ENCODE measurements around the gene KLHL29.

The KLHL29 gene

DNA sequence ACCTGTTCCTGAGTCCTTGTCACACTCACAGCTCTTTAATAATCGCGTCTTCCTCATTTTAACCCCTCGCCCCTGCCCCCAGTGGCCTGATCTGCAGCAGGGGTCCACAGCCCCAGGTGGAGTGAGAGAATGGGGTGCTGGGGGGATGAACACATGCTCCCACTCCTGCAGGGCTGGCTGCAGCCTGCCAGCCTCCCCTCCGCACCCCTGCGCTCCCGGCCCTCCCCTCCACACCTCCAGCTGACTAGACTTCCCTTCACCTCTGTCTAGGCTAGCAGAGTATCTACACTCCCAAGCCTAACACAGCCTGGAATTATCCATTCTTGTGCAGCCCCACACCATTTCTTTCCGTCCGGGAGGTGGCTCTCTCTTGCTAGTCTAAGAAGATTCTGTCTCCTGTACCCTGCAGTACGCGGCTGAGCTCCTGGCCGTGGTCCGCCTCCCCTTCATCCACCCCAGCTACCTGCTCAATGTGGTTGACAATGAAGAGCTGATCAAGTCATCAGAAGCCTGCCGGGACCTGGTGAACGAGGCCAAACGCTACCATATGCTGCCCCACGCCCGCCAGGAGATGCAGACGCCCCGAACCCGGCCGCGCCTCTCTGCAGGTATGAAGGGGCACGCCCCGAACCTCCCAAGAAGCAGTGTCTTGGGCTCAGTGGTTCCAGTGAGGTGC is 310.4 kb downstream of the KLHL29 start:
- H3K27ac ChIP-seq (ENCODE audit: low read depth, low read length), result no peak overlapping the region
- H3K4me1 ChIP-seq (ENCODE audit: control insufficient read depth, low read length), result no peaks in the 10 kb centered on the region
- H3K79me2 ChIP-seq (ENCODE audit: control insufficient read depth, low read length), result no peaks in the 10 kb centered on the region
- H3K9me3 ChIP-seq (ENCODE audit: control insufficient read depth, insufficient read depth, low read length), result no peaks in the 10 kb centered on the region
- no peak overlapping the region for H3K4me3 ChIP-seq (ENCODE audit: low read length)
- no peak overlapping the region for H3K4me2 ChIP-seq (ENCODE audit: low read length)
- no peaks in the 10 kb centered on the region for H4K20me1 ChIP-seq (ENCODE audit: control insufficient read depth, insufficient read depth, low read depth, low read length)
- H3K27me3 ChIP-seq (ENCODE audit: control insufficient read depth, low read length), result no peaks in the 10 kb centered on the region
- H3F3A ChIP-seq (ENCODE audit: control insufficient read depth, insufficient read depth), result no peaks in the 10 kb centered on the region
- TF ChIP-seq, protein P1, sequence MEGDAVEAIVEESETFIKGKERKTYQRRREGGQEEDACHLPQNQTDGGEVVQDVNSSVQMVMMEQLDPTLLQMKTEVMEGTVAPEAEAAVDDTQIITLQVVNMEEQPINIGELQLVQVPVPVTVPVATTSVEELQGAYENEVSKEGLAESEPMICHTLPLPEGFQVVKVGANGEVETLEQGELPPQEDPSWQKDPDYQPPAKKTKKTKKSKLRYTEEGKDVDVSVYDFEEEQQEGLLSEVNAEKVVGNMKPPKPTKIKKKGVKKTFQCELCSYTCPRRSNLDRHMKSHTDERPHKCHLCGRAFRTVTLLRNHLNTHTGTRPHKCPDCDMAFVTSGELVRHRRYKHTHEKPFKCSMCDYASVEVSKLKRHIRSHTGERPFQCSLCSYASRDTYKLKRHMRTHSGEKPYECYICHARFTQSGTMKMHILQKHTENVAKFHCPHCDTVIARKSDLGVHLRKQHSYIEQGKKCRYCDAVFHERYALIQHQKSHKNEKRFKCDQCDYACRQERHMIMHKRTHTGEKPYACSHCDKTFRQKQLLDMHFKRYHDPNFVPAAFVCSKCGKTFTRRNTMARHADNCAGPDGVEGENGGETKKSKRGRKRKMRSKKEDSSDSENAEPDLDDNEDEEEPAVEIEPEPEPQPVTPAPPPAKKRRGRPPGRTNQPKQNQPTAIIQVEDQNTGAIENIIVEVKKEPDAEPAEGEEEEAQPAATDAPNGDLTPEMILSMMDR (IDR thresholded peaks at IDR 0.05; ENCODE audit: low read depth, low read length, poor library complexity, severe bottlenecking), result no peak
- TF ChIP-seq EZH2phosphoT487 (IDR thresholded peaks at IDR 0.05; ENCODE audit: borderline replicate concordance, low read length), result no peak
- H3K36me3 ChIP-seq (ENCODE audit: control insufficient read depth, low read length), result no peaks in the 10 kb centered on the region
- no peaks in the 10 kb centered on the region for H3K9me2 ChIP-seq (replicated peaks; ENCODE audit: control insufficient read depth, low read length)

DNA sequence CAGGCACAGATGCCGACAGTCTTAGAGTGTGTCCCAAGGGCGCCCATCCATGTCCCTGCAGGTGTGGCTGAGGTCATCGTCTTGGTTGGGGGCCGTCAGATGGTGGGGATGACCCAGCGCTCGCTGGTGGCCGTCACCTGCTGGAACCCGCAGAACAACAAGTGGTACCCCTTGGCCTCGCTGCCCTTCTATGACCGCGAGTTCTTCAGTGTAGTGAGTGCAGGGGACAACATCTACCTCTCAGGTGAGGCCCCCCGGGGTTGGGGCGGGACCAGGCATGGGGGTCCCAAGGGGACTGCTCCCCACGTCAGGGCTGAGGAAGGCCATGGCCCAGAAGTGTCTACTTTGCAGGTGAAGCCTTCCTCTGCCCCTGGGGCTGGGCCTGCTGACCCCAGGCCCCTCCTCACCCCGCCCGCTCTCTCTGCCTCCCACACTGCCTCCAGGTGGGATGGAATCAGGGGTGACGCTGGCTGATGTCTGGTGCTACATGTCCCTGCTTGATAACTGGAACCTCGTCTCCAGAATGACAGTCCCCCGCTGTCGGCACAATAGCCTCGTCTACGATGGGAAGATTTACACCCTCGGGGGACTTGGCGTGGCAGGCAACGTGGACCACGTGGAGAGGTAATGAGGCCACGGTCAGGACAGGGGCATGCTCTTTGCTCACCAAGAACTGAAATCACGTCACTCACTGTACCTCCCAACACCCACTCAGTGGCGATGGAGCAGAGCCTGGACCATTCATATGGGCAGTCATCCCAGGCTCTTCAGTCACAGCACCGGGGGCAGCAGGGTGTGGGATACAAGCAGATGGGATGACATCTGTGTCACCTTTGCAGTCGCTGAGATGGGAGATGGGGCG is 311.1 kb downstream of the KLHL29 start:
- Histone ChIP-seq H3K36me3 (ENCODE audit: control insufficient read depth, low read length) (no peaks in the 10 kb centered on the region), H3K27me3 (ENCODE audit: control insufficient read depth, low read length) (no peaks in the 10 kb centered on the region), H3K4me2 (ENCODE audit: low read length) (no peak overlapping the region), H3K4me3 (ENCODE audit: low read length) (no peak overlapping the region), H3K9me2 (replicated peaks; ENCODE audit: control insufficient read depth, low read length) (no peaks in the 10 kb centered on the region), H4K20me1 (ENCODE audit: control insufficient read depth, insufficient read depth, low read depth, low read length) (no peaks in the 10 kb centered on the region), H3K9me3 (ENCODE audit: control insufficient read depth, insufficient read depth, low read length) (no peaks in the 10 kb centered on the region), H3K4me1 (ENCODE audit: control insufficient read depth, low read length) (no peaks in the 10 kb centered on the region), H3F3A (ENCODE audit: control insufficient read depth, insufficient read depth) (no peaks in the 10 kb centered on the region), H3K79me2 (ENCODE audit: control insufficient read depth, low read length) (no peaks in the 10 kb centered on the region), H3K27ac (ENCODE audit: low read depth, low read length) (no peak overlapping the region)
- TF ChIP-seq, protein P1 (IDR thresholded peaks at IDR 0.05; ENCODE audit: low read depth, low read length, poor library complexity, severe bottlenecking), result no peak
- no peak for TF ChIP-seq EZH2phosphoT487 (IDR thresholded peaks at IDR 0.05; ENCODE audit: borderline replicate concordance, low read length)

DNA sequence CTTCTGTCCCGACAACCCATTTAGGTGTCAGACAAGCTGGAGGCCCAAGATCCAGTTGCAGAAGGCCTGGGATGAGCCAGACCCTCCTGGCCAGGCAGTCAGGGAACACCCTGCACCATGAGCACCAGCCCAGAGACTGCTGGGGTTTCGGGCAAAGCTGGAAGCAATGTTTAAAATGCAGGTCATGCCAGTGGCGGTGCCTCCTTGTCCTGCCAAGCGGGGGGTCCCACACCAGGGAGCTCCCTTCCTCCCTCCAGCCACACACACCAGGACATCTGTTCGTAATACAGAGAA is 311.7 kb downstream of the KLHL29 start:
- Histone ChIP-seq H3K9me2 (replicated peaks; ENCODE audit: control insufficient read depth, low read length) (no peaks in the 10 kb centered on the region), H3K36me3 (ENCODE audit: control insufficient read depth, low read length) (no peaks in the 10 kb centered on the region), H3K4me1 (ENCODE audit: control insufficient read depth, low read length) (no peaks in the 10 kb centered on the region), H4K20me1 (ENCODE audit: control insufficient read depth, insufficient read depth, low read depth, low read length) (no peaks in the 10 kb centered on the region), H3K27me3 (ENCODE audit: control insufficient read depth, low read length) (no peaks in the 10 kb centered on the region), H3F3A (ENCODE audit: control insufficient read depth, insufficient read depth) (no peaks in the 10 kb centered on the region), H3K4me2 (ENCODE audit: low read length) (no peak overlapping the region), H3K9me3 (ENCODE audit: control insufficient read depth, insufficient read depth, low read length) (no peaks in the 10 kb centered on the region), H3K4me3 (ENCODE audit: low read length) (no peak overlapping the region), H3K79me2 (ENCODE audit: control insufficient read depth, low read length) (no peaks in the 10 kb centered on the region), H3K27ac (ENCODE audit: low read depth, low read length) (no peak overlapping the region)
- no peak for TF ChIP-seq EZH2phosphoT487 (IDR thresholded peaks at IDR 0.05; ENCODE audit: borderline replicate concordance, low read length)
- TF ChIP-seq, protein P1 (IDR thresholded peaks at IDR 0.05; ENCODE audit: low read depth, low read length, poor library complexity, severe bottlenecking), result no peak
